H1 (cell line): ENCODE results near the gene RAB43. TPM values are rescaled to one million over a fixed set of nuclear protein-coding genes. Genes with fewer than 3 reads are reported as not detected.

Experiments
- CTCF ChIA-PET: fragments of 300-600 bp; sonication (Branson Sonifier 250); formaldehyde crosslinking; loops from one replicate; lab custom pipeline; 2021; ENCODE audit not compliant: partially characterized antibody; lab: Charles Lee
- POLR2A ChIA-PET: fragments of 300-600 bp; sonication (Branson Sonifier 250); formaldehyde crosslinking; loops from one replicate; lab custom pipeline; 2021; ENCODE audit warnings: inconsistent platforms; ENCODE audit not compliant: partially characterized antibody; lab: Charles Lee
- DNase-seq, 2 experiments: peaks; one replicate each; pipeline versions ENCODE4 v3.0.0 to v3.0.0-alpha.2; 2010 to 2022; ENCODE audit warnings: low spot score in 2 of 2, low read depth in 1 of 2, mixed read lengths in 1 of 2
- FAIRE-seq: peaks from 2 replicates; lab custom pipeline; 2011; peaks lifted over from hg19 to GRCh38; lab: Jason Lieb, UNC
- H2AFZ ChIP-seq: 2 replicates; pipeline ENCODE4 v1.8.1; 2012; ENCODE audit warnings: low read length, inconsistent platforms
- H2AK5ac ChIP-seq: 2 replicates; pipeline ENCODE4 v1.6.1; 2013; ENCODE audit warnings: low read depth, low read length
- H2BK120ac ChIP-seq: replicated peaks from 2 replicates; pipeline ENCODE3; 2013; ENCODE audit warnings: low read depth, low read length, inconsistent platforms
- H2BK12ac ChIP-seq: 2 replicates; pipeline ENCODE4 v1.6.1; 2013; ENCODE audit warnings: low read depth, low read length
- H2BK15ac ChIP-seq: 2 replicates; pipeline ENCODE4 v1.6.1; 2013; ENCODE audit warnings: low read length
- H2BK20ac ChIP-seq: 2 replicates; pipeline ENCODE4 v1.6.1; 2013; ENCODE audit warnings: low read length
- H2BK5ac ChIP-seq: 2 replicates; pipeline ENCODE4 v1.6.1; 2013; ENCODE audit warnings: low read depth, low read length
- H3K14ac ChIP-seq: 2 replicates; pipeline ENCODE4 v1.6.1; 2013; ENCODE audit warnings: inconsistent platforms; ENCODE audit not compliant: insufficient read length
- H3K18ac ChIP-seq: 2 replicates; pipeline ENCODE4 v1.6.1; 2013; ENCODE audit warnings: low read length; ENCODE audit errors: extremely low read depth
- H3K23ac ChIP-seq: 2 replicates; pipeline ENCODE4 v1.6.1; 2013; ENCODE audit warnings: inconsistent platforms; ENCODE audit not compliant: insufficient read length
- H3K23me2 ChIP-seq: 2 replicates; pipeline ENCODE4 v1.6.1; 2013; ENCODE audit warnings: low read depth, low read length
- H3K27ac ChIP-seq: 2 replicates; pipeline ENCODE4 v1.6.1; 2011; ENCODE audit warnings: low read depth, low read length, inconsistent platforms
- H3K27me3 ChIP-seq, 4 experiments: replicated peaks in 1 of 4; 1 replicate in 1 of 4; 2 replicates in 3 of 4; pipeline versions ENCODE4 v1.6.1 to v1.8.1; 2011 to 2013; ENCODE audit warnings: low read length in 3 of 4, mild to moderate bottlenecking in 3 of 4, inconsistent platforms in 2 of 4, mixed read lengths in 2 of 4, moderate library complexity in 1 of 4; ENCODE audit not compliant: control insufficient read depth in 3 of 4, insufficient read depth in 3 of 4; ENCODE audit errors: extremely low read depth in 1 of 4
- H3K36me3 ChIP-seq, 4 experiments: 2 replicates each; pipeline versions ENCODE4 v1.6.1 to v1.8.1; 2011 to 2013; ENCODE audit warnings: mild to moderate bottlenecking in 4 of 4, low read length in 3 of 4, moderate library complexity in 2 of 4, control low read depth in 1 of 4, inconsistent platforms in 1 of 4; ENCODE audit not compliant: insufficient read depth in 4 of 4, control insufficient read depth in 2 of 4
- H3K4ac ChIP-seq: replicated peaks from 2 replicates; pipeline ENCODE3; 2013; ENCODE audit warnings: low read length, low read depth, mixed read lengths, inconsistent platforms; ENCODE audit not compliant: insufficient read length
- H3K4me1 ChIP-seq, 4 experiments: replicated peaks in 1 of 4; 1 replicate in 1 of 4; 2 replicates in 3 of 4; pipeline versions ENCODE4 v1.6.1 to v1.8.1; 2011 to 2013; ENCODE audit warnings: low read length in 3 of 4, inconsistent platforms in 2 of 4, mixed read lengths in 1 of 4; ENCODE audit not compliant: insufficient read depth in 4 of 4, control insufficient read depth in 3 of 4
- H3K4me2 ChIP-seq, 2 experiments: 2 replicates each; pipeline versions ENCODE4 v1.6.1 to v1.8.1; 2011 to 2013; ENCODE audit warnings: low read depth in 2 of 2, low read length in 2 of 2, control low read depth in 1 of 2, inconsistent platforms in 1 of 2, mild to moderate bottlenecking in 1 of 2; ENCODE audit not compliant: insufficient read depth in 1 of 2
- H3K4me3 ChIP-seq, 4 experiments: fragments of 200-600, 300-600 bp in 1 of 4; sonication (generic), shearing (Covaris generic), sonication (Bioruptor Twin) in 1 of 4; 2 replicates each; pipeline versions ENCODE4 v1.5.1 to v1.8.1; 2011 to 2016; ENCODE audit warnings: low read length in 4 of 4, low read depth in 3 of 4, control low read depth in 2 of 4, inconsistent platforms in 2 of 4, mild to moderate bottlenecking in 2 of 4, mixed read lengths in 1 of 4, moderate library complexity in 1 of 4; ENCODE audit not compliant: insufficient read depth in 2 of 4; ENCODE audit errors: extremely low read depth in 1 of 4
- H3K56ac ChIP-seq: replicated peaks from 2 replicates; pipeline ENCODE3; 2013; ENCODE audit warnings: low read depth, mild to moderate bottlenecking, mixed read lengths, low read length, inconsistent platforms; ENCODE audit not compliant: insufficient read length
- H3K79me1 ChIP-seq: 2 replicates; pipeline ENCODE4 v1.6.1; 2013; ENCODE audit warnings: low read depth, low read length, control low read depth
- H3K79me2 ChIP-seq, 2 experiments: 2 replicates each; pipeline versions ENCODE4 v1.6.1 to v1.8.1; 2012 to 2013; ENCODE audit warnings: low read length in 2 of 2, mild to moderate bottlenecking in 2 of 2, inconsistent platforms in 1 of 2; ENCODE audit not compliant: insufficient read depth in 2 of 2, control insufficient read depth in 1 of 2
- H3K9ac ChIP-seq, 4 experiments: replicated peaks in 1 of 4; 1 replicate in 1 of 4; 2 replicates in 3 of 4; pipeline versions ENCODE4 v1.6.1 to v1.8.1; 2011 to 2013; ENCODE audit warnings: low read depth in 3 of 4, low read length in 3 of 4, control low read depth in 2 of 4, mild to moderate bottlenecking in 2 of 4, moderate library complexity in 2 of 4, inconsistent platforms in 1 of 4; ENCODE audit errors: extremely low read depth in 1 of 4
- H3K9me3 ChIP-seq, 2 experiments: 2 replicates each; pipeline versions ENCODE4 v1.6.1 to v1.8.1; 2012 to 2013; ENCODE audit warnings: mild to moderate bottlenecking in 2 of 2, moderate library complexity in 2 of 2, control low read depth in 1 of 2, inconsistent platforms in 1 of 2, low read depth in 1 of 2, low read length in 1 of 2, mixed read lengths in 1 of 2; ENCODE audit not compliant: insufficient read depth in 2 of 2
- H4K20me1 ChIP-seq, 2 experiments: replicated peaks in 1 of 2; 2 replicates each; pipeline versions ENCODE3 to v1.8.1; 2011 to 2013; ENCODE audit warnings: inconsistent platforms in 2 of 2, low read length in 2 of 2, mild to moderate bottlenecking in 1 of 2; ENCODE audit not compliant: insufficient read depth in 2 of 2, control insufficient read depth in 1 of 2
- H4K5ac ChIP-seq: 2 replicates; pipeline ENCODE4 v1.6.1; 2013; ENCODE audit warnings: low read length, low read depth, mixed read lengths, inconsistent platforms; ENCODE audit not compliant: insufficient read length
- H4K8ac ChIP-seq: 2 replicates; pipeline ENCODE4 v1.8.0; 2013; ENCODE audit warnings: mild to moderate bottlenecking, moderate library complexity, low read length, inconsistent platforms; ENCODE audit not compliant: insufficient read depth; ENCODE audit errors: extremely low read depth
- H4K91ac ChIP-seq: replicated peaks from 2 replicates; pipeline ENCODE3; 2013; ENCODE audit warnings: low read length, mixed read lengths, inconsistent platforms; ENCODE audit not compliant: insufficient read length
- BRCA1 ChIP-seq: IDR thresholded peaks from 2 replicates; pipeline ENCODE4 v1.6.1; 2012; ENCODE audit warnings: low read depth, low read length, improper control_type of control experiment
- CBX5 ChIP-seq: fragments of 300-800, 300-1000 bp; sonication (generic); IDR thresholded peaks from 2 replicates; pipeline ENCODE4 v1.7.1; 2016; ENCODE audit warnings: antibody characterized with exemption, low read length, low read depth
- CEBPB ChIP-seq: IDR thresholded peaks from 2 replicates; pipeline ENCODE4 v1.6.1; 2012; ENCODE audit warnings: low read depth, low read length
- CHD2 ChIP-seq: IDR thresholded peaks from 2 replicates; pipeline ENCODE4 v1.6.1; 2012; ENCODE audit warnings: low read length, improper control_type of control experiment
- EGR1 ChIP-seq: IDR thresholded peaks from 2 replicates; pipeline ENCODE4 v1.6.1; 2011; ENCODE audit warnings: low read depth, low read length, borderline replicate concordance
- EP300 ChIP-seq, 2 experiments: IDR thresholded peaks; 1 replicate in 1 of 2; 2 replicates in 1 of 2; pipeline ENCODE4 v1.6.1; 2011 to 2012; ENCODE audit warnings: low read depth in 2 of 2, low read length in 2 of 2, mild to moderate bottlenecking in 2 of 2, borderline replicate concordance in 1 of 2, inconsistent platforms in 1 of 2, moderate library complexity in 1 of 2
- GTF2F1 ChIP-seq: IDR thresholded peaks from 2 replicates; pipeline ENCODE4 v1.6.1; 2012; ENCODE audit warnings: low read depth, low read length, improper control_type of control experiment, borderline replicate concordance
- JUN ChIP-seq: IDR thresholded peaks from 2 replicates; pipeline ENCODE4 v1.6.1; 2011; ENCODE audit warnings: low read depth, mild to moderate bottlenecking, improper control_type of control experiment, low read length
- JUND ChIP-seq: IDR thresholded peaks from 2 replicates; pipeline ENCODE4 v1.6.1; 2011; ENCODE audit warnings: mild to moderate bottlenecking, improper control_type of control experiment, low read length
- MAFK ChIP-seq: IDR thresholded peaks from 2 replicates; pipeline ENCODE4 v1.6.1; 2012; ENCODE audit warnings: low read depth, mild to moderate bottlenecking, improper control_type of control experiment, low read length
- NANOG ChIP-seq: IDR thresholded peaks from 2 replicates; pipeline ENCODE4 v1.6.1; 2011; ENCODE audit warnings: low read length, low read depth, mild to moderate bottlenecking, inconsistent platforms; ENCODE audit not compliant: insufficient read depth, poor library complexity, severe bottlenecking
- POLR2A ChIP-seq, 2 experiments: IDR thresholded peaks; 1 replicate in 1 of 2; 2 replicates in 1 of 2; pipeline ENCODE4 v1.6.1; 2011; ENCODE audit warnings: low read depth in 2 of 2, low read length in 2 of 2, mild to moderate bottlenecking in 2 of 2; ENCODE audit errors: control extremely low read depth in 1 of 2
- YY1 ChIP-seq: IDR thresholded peaks from 2 replicates; pipeline ENCODE4 v1.6.1; 2011; ENCODE audit warnings: low read depth, mild to moderate bottlenecking, low read length
- WGBS, 2 experiments: shearing (Covaris generic) in 1 of 2; methylation state at CpG; one replicate each; pipeline versions ENCODE4 v1.1.6 to v1.1.7; 2013 to 2015; ENCODE audit warnings: low lambda C conversion rate in 2 of 2, mixed read lengths in 2 of 2, inconsistent platforms in 1 of 2, low coverage in 1 of 2, missing lambda C conversion rate in 1 of 2; ENCODE audit not compliant: insufficient replicate concordance in 2 of 2, insufficient coverage in 1 of 2, insufficient read length in 1 of 2; ENCODE audit errors: extremely low coverage in 1 of 2, missing lambda C conversion rate in 1 of 2; 5-methylcytosine and 5-hydroxymethylcytosine counted together
- polyA plus RNA-seq, 7 experiments: library from polyadenylated mRNA; depleted of rRNA in 3 of 7; stranded (reverse) in 5 of 7; unstranded in 2 of 7; fragments of >200 nt in 5 of 7; fragments of 200-250 nt in 2 of 7; gene quantifications; 1 replicate in 5 of 7; 2 replicates in 1 of 7; 4 replicates in 1 of 7; pipeline versions ENCODE4 v1.2.1 to v1.2.3, GENCODE V29; 2011 to 2013; ENCODE audit warnings: missing spikeins in 2 of 7, mixed read lengths in 2 of 7
- total RNA-seq: library from RNA; stranded (reverse); fragmentation: NEBNext Ultra II Directional; extraction: Animal tissue kit (Norgen Biotek cat#: 25700); gene quantifications from 2 replicates; pipeline ENCODE4 v1.2.1, GENCODE V29; 2021

RAB43 gene
- total and polyA plus RNA-seq, 2 of the 8 experiments (the other 6 are each of a cell fraction or from before 2014, with no cell fraction given), result 13.1 to 19.4 TPM

GRCh38 chr3:129085165-129085715, 36.4 kb downstream of the RAB43 start:
- Histone ChIP-seq H3K79me2 (no peaks in the 10 kb centered on the region), H2BK120ac (no peak overlapping the region), H3K79me1 (no peaks in the 10 kb centered on the region), H2BK5ac (no peak overlapping the region), H3K23ac (no peak overlapping the region), H4K5ac (no peak overlapping the region), H2BK15ac (no peak overlapping the region), H3K56ac (no peak overlapping the region), H3K14ac (no peak overlapping the region)
- POLR2A ChIA-PET, result interaction anchor here (0.7 to 1.6 kb wide), 5 partner anchors 15 to 97 kb away, joined by 3 to 6 read pairs (median 4); partner anchors contain the start of gene RAB43
- no peak for FAIRE-seq
- TF ChIP-seq CHD2, result no peak
- TF ChIP-seq NANOG, result no peak
- no peak for TF ChIP-seq CEBPB
- no peak for TF ChIP-seq JUND
- TF ChIP-seq YY1, result no peak
- no peak for TF ChIP-seq POLR2A (IDR thresholded peaks at IDR 0.05; ENCODE audit: control extremely low read depth in 1 of 2, low read depth in 2 of 2, low read length in 2 of 2)
- no peak for TF ChIP-seq CBX5
- no peak for TF ChIP-seq GTF2F1
- no peak for TF ChIP-seq MAFK
- no peak for TF ChIP-seq EP300 (IDR thresholded peaks at IDR 0.05; ENCODE audit: borderline replicate concordance in 1 of 2, low read depth in 2 of 2, low read length in 2 of 2)
- TF ChIP-seq EGR1, result no peak
- TF ChIP-seq BRCA1, result no peak
- TF ChIP-seq JUN, result no peak
- TF ChIP-seq, all 59 proteins: peak for 0
- Histone ChIP-seq H2AFZ (no peak overlapping the region), H2BK12ac (no peak overlapping the region), H3K9ac (no peak overlapping the region), H2AK5ac (no peak overlapping the region), H4K8ac (no peak overlapping the region), H3K9me3 (no peaks in the 10 kb centered on the region), H3K4me1 (no peaks in the 10 kb centered on the region), H2BK20ac (no peak overlapping the region), H3K18ac (no peak overlapping the region), H3K4ac (no peak overlapping the region), H4K20me1 (no peaks in the 10 kb centered on the region), H3K36me3 (no peaks in the 10 kb centered on the region), H3K4me3 (no peak overlapping the region), H3K23me2 (no peaks in the 10 kb centered on the region), H3K4me2 (no peak overlapping the region), H3K27me3 (0 out of 7 replicates have a peak, but pooled peaks cover 0 to 3% (median 0%) of the 10 kb centered on the region in 4 experiments), H4K91ac (no peak overlapping the region), H3K27ac (no peak overlapping the region)
- 90% methylated on average over 12 of the region's 12 CpGs; no CpG with 5 or more reads in 1 of the 2 experiments for WGBS, 2 experiments
- no peak for DNase-seq
- CTCF ChIA-PET, result interaction anchor here (0.5 to 4.0 kb wide), 13 partner anchors 10 to 222 kb away, joined by 3 to 38 read pairs (median 4); no protein-coding TSS in a partner anchor
